Activated B cell treated with CpG ODN at 0.5 μM for 24 hours (primary cell): ENCODE data around the gene TEX55. TPM values are rescaled to one million over a fixed set of nuclear protein-coding genes. Genes with fewer than 3 reads are reported as not detected.
"Not testable (repeated sequence)": the region's sequence is repeated elsewhere in the genome, so short reads cannot be mapped to it uniquely, and the experiment has no call there.

ENCODE experiments used
- ATAC-seq: fragments of 200-7000 bp; cut with Tn5 transposase; one replicate; pipeline ENCODE4 v1.10.0; 2021; ENCODE audit warnings: low read depth, mild to moderate bottlenecking, moderate library complexity
- CTCF ChIA-PET: fragments of 350-600 bp; sonication (Branson Sonifier 250); formaldehyde crosslinking; loops from one replicate; lab custom pipeline; 2021; ENCODE audit warnings: antibody characterized with exemption; lab: Charles Lee
- POLR2A ChIA-PET: fragments of 350-600 bp; sonication (Branson Sonifier 250); formaldehyde crosslinking; loops from one replicate; lab custom pipeline; 2021; ENCODE audit warnings: antibody characterized with exemption; lab: Charles Lee
- DNase-seq: peaks from one replicate; pipeline ENCODE4 v3.0.0; 2022
- H3K27ac Mint-ChIP-seq: one replicate; pipeline ENCODE4 v1.8.0; 2020; ENCODE audit warnings: mixed read lengths
- H3K27me3 Mint-ChIP-seq: one replicate; pipeline ENCODE4 v1.8.0; 2021; ENCODE audit warnings: mixed read lengths
- H3K36me3 Mint-ChIP-seq: one replicate; pipeline ENCODE4 v1.8.0; 2021; ENCODE audit warnings: low read depth, mixed read lengths
- H3K4me1 Mint-ChIP-seq: one replicate; pipeline ENCODE4 v1.8.0; 2021; ENCODE audit warnings: mixed read lengths
- H3K4me3 Mint-ChIP-seq: one replicate; pipeline ENCODE4 v1.8.0; 2020; ENCODE audit warnings: mild to moderate bottlenecking, mixed read lengths
- H3K9me3 Mint-ChIP-seq: one replicate; pipeline ENCODE4 v1.8.0; 2020; ENCODE audit warnings: mixed read lengths
- intact Hi-C: fragments of 100-400 bp; cut with micrococcal nuclease; formaldehyde crosslinking; loops from one replicate; pipeline ENCODE4 v1.15.1; 2024
- total RNA-seq: library from RNA; stranded (reverse); gene quantifications from 2 replicates; pipeline ENCODE4 v1.2.3, GENCODE V29; 2022
- TF ChIP-seq, protein P1 (sequence below): fragments of 200-600 bp; IDR thresholded peaks from one replicate; pipeline ENCODE4 v1.8.0; 2022; ENCODE audit warnings: antibody characterized with exemption, mild to moderate bottlenecking

Gene TEX55
- total RNA-seq, 1 donor from 2014 or later = not detected

DNA sequence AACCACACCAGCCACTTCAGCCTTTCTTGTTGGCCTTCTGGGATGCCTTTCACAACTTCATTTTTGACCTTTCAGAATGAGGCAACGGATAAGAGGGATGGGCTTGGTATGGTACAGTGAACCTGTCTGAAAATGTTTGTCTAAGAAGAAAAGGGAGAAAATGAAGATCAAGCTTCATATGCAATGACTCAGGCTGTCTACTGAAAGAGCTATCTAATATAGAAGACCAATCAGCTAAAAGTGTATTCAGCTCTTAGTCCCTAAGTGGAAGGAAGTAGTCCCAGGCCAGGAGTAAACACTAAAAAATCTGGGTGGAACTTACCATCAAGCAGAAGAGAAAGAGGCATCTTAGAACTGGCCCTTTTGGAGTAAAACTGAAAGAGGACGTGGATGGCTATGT, 15.3 kb downstream of the TEX55 start:
- intact Hi-C loops = no loop called here
- no peaks in the 10 kb centered on the region for H3K4me1 Mint-ChIP-seq
- no peak for DNase-seq
- no peak for ATAC-seq
- H3K4me3 Mint-ChIP-seq = no peak overlapping the region
- TF ChIP-seq, protein P1, sequence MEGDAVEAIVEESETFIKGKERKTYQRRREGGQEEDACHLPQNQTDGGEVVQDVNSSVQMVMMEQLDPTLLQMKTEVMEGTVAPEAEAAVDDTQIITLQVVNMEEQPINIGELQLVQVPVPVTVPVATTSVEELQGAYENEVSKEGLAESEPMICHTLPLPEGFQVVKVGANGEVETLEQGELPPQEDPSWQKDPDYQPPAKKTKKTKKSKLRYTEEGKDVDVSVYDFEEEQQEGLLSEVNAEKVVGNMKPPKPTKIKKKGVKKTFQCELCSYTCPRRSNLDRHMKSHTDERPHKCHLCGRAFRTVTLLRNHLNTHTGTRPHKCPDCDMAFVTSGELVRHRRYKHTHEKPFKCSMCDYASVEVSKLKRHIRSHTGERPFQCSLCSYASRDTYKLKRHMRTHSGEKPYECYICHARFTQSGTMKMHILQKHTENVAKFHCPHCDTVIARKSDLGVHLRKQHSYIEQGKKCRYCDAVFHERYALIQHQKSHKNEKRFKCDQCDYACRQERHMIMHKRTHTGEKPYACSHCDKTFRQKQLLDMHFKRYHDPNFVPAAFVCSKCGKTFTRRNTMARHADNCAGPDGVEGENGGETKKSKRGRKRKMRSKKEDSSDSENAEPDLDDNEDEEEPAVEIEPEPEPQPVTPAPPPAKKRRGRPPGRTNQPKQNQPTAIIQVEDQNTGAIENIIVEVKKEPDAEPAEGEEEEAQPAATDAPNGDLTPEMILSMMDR = no peak
- ChIA-PET POLR2A (no interaction called here), CTCF (no interaction called here)
- peaks cover 5% of the 10 kb centered on the region for H3K9me3 Mint-ChIP-seq
- peaks cover 20% of the 10 kb centered on the region for H3K27me3 Mint-ChIP-seq
- no peak overlapping the region for H3K27ac Mint-ChIP-seq
- H3K36me3 Mint-ChIP-seq = no peaks in the 10 kb centered on the region

DNA sequence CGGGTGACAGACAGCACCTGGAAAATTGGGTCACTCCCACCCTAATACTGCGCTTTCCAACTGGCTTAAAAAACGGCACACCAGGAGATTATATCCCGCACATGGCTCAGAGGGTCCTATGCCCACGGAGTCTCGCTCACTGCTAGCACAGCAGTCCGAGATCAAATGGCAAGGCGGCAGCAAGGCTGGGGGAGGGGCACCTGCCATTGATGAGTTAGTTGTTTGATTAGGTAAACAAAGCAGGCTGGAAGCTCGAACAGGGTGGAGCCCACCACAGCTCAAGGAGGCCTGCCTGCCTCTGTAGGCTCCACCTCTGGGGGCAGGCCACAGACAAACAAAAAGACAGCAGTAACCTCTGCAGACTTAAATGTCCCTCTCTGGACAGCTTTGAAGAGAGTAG, 18.8 kb downstream of the TEX55 start:
- DNase-seq, H3K27ac Mint-ChIP-seq, POLR2A ChIA-PET, H3K9me3 Mint-ChIP-seq, intact Hi-C loops, ATAC-seq, H3K4me3 Mint-ChIP-seq, H3K36me3 Mint-ChIP-seq, CTCF ChIA-PET, H3K4me1 Mint-ChIP-seq: not testable (repeated sequence)
- peaks cover 20% of the 10 kb centered on the region for H3K27me3 Mint-ChIP-seq

DNA sequence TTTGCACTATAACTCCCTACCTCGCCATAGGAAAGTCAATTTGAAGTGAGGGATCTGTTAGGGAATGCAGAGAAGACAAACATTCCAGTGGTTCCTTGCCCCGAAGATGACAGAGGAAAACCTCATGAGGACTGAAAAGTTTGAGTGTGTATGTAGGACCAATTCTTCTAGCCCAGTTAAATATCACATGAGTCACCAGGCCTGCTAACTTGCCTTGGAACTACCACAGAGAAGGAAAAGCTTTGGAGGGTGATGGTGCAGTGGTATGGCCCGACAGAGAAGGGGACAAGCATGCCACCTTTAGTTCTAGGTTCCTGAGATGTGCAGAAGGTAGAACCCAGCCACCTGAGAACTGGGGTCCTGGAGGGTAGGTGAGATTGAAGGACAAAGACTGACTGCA, 24.9 kb downstream of the TEX55 start:
- CTCF ChIA-PET = no interaction called here
- Mint-ChIP-seq H3K4me3 (no peak overlapping the region), H3K4me1 (no peaks in the 10 kb centered on the region), H3K27me3 (peaks cover 4% of the 10 kb centered on the region), H3K36me3 (no peaks in the 10 kb centered on the region), H3K27ac (no peak overlapping the region), H3K9me3 (no peaks in the 10 kb centered on the region)
- DNase-seq (no peak), ATAC-seq (no peak)
- POLR2A ChIA-PET = no interaction called here
- TF ChIP-seq, protein P1 = no peak
- intact Hi-C loops = no loop called here

DNA sequence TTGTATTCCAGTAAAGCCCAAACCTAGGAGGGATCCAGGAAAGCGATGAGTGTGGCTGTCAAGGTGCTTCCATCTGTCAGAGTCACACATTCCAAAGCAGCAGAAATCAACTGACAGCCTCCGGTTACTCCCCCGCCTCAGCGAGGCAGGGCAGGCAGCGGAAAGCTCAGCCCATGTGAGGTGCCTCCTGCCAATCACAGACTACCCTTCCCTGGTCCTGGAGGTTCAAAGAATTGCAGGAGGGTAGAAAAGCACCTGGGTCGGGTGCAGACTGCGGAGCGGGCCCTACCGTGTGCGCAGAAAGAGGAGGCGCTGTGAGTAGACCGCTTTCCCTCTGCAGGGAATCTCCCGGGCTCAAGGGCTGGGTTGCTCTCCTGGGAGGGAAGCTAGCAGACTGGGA, 27.4 kb downstream of the TEX55 start, which contains the start of gene UPK1B:
Gene UPK1B (plus strand): TSS at position 274 of the 400 bp plus-strand sequence. CDS start 13,144 bp downstream, outside the sequence.
- intact Hi-C loops = no loop called here
- Mint-ChIP-seq H3K4me3 (no peak within 1 kb of the TSS), H3K9me3 (no peaks in the 10 kb centered on the region), H3K36me3 (no peaks in the 10 kb centered on the region), H3K27me3 (peaks cover 7% of the 10 kb centered on the region), H3K27ac (no peak within 1 kb of the TSS), H3K4me1 (no peaks in the 10 kb centered on the region)
- ChIA-PET CTCF (no interaction called here), POLR2A (no interaction called here)
- DNase-seq (no peak), ATAC-seq (no peak)
- TF ChIP-seq, protein P1 = no peak

DNA sequence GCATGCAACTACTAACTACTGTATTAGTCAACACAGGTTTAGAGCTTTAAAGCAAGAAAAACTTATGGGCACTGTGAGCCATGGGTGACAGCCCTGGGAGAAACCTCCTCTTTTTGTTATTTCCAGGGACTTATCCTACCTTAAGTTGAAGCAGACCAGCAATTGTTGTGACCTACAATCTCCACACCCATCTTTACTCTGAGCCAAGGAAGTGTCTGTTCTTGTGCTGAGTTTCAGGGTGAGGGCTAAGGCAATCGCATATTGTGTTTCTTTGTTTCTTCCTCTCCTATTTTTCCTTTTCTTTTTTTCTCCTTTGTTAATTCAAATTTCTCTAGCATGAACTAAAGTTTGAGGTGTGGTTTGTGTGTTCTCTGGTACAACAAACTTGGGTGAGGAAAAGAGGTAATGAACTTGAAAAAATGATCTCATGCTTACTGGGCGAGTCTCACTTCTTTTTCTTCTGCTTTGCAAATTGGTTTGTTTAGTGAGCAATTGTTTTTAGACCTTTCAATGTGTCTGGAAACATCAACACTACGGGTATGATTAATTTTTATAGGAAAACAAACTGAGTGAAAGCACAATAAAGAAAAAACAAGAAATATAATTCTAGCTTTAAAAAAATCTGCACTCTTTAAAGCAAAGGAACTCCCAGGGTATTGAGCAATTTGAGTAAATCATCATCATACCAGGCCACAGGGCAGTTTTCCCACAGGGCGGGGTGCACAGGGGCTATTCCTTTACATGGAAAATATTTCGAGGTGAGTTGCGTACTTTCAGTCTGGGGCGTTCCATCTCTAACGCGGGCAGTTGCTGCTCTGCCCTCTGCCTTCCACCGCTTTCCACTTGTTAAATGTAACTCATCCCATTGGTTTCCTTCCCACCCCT, 30.1 kb downstream of the TEX55 start:
- ATAC-seq = no peak
- CTCF ChIA-PET = no interaction called here

More for the DNA sequence above, 30.1 kb downstream of the TEX55 start:
- no peaks in the 10 kb centered on the region for H3K36me3 Mint-ChIP-seq
- TF ChIP-seq, protein P1 = no peak
- intact Hi-C loops = no loop called here
- no peak overlapping the region for H3K27ac Mint-ChIP-seq
- H3K4me3 Mint-ChIP-seq = no peak overlapping the region
- H3K9me3 Mint-ChIP-seq = no peaks in the 10 kb centered on the region
- DNase-seq = no peak
- POLR2A ChIA-PET = no interaction called here
- no peaks in the 10 kb centered on the region for H3K4me1 Mint-ChIP-seq
- peaks cover 10% of the 10 kb centered on the region for H3K27me3 Mint-ChIP-seq
